Bronchial epithelial cell (primary cell): Measurements from ENCODE around the gene GALNT11. TPM values are rescaled to one million over a fixed set of nuclear protein-coding genes. Genes with fewer than 3 reads are reported as not detected.

Source experiments
- DNase-seq: peaks from one replicate; pipeline ENCODE4 v3.0.0-alpha.2; 2010; ENCODE audit warnings: low read depth
- FAIRE-seq: peaks from 2 replicates; lab custom pipeline; 2011; peaks lifted over from hg19 to GRCh38; lab: Jason Lieb, UNC
- H3K27me3 ChIP-seq: 2 replicates; pipeline ENCODE4 v1.5.1; 2011; ENCODE audit warnings: low read length; ENCODE audit not compliant: control insufficient read depth, insufficient read depth
- H3K36me3 ChIP-seq: 2 replicates; pipeline ENCODE4 v1.5.1; 2011; ENCODE audit warnings: low read length; ENCODE audit not compliant: control insufficient read depth, insufficient read depth
- H3K4me3 ChIP-seq: 2 replicates; pipeline ENCODE4 v1.5.1; 2011; ENCODE audit warnings: mild to moderate bottlenecking, low read depth, low read length, control low read depth
- CTCF ChIP-seq: IDR thresholded peaks from 2 replicates; pipeline ENCODE4 v1.5.1; 2011; ENCODE audit warnings: mild to moderate bottlenecking, moderate library complexity, low read length, control low read depth, inconsistent platforms; ENCODE audit not compliant: insufficient read depth, severe bottlenecking
- total RNA-seq: library from RNA; depleted of rRNA; stranded (reverse); fragments of >200 nt; gene quantifications from 2 replicates; pipeline ENCODE4 v1.2.1, GENCODE V29; 2014

Gene GALNT11
- total RNA-seq, 1 donor from 2014 or later = 31.9 TPM

GRCh38 chr7:152115021-152115718, 89.7 kb downstream of the GALNT11 start:
- Histone ChIP-seq H3K27me3 (no peaks in the 10 kb centered on the region), H3K36me3 (peaks cover 10% of the 10 kb centered on the region), H3K4me3 (no peak overlapping the region)
- no peak for FAIRE-seq
- TF ChIP-seq CTCF = no peak
- no peak for DNase-seq

- Histone ChIP-seq H3K4me3 (no peak overlapping the region), H3K27me3 (no peaks in the 10 kb centered on the region), H3K36me3 (peaks cover 11% of the 10 kb centered on the region)
- TF ChIP-seq CTCF = no peak
- DNase-seq (no peak), FAIRE-seq (no peak)
These were observed 91.9 kb downstream of the GALNT11 start for GRCh38 chr7:152117356-152117755.

- H3K36me3 ChIP-seq = peaks cover 10% of the 10 kb centered on the region
- DNase-seq (no peak), FAIRE-seq (no peak)
- no peaks in the 10 kb centered on the region for H3K27me3 ChIP-seq
- no peak for TF ChIP-seq CTCF
- H3K4me3 ChIP-seq = no peak overlapping the region
These were observed 94.7 kb downstream of the GALNT11 start for GRCh38 chr7:152120210-152120609.

GRCh38 chr7:152120776-152121175, 95.3 kb downstream of the GALNT11 start:
- no peak for DNase-seq
- H3K4me3 ChIP-seq = no peak overlapping the region
- H3K27me3 ChIP-seq = no peaks in the 10 kb centered on the region
- FAIRE-seq = no peak
- H3K36me3 ChIP-seq = peaks cover 10% of the 10 kb centered on the region
- TF ChIP-seq CTCF = no peak

GRCh38 chr7:152121432-152121831, 96.0 kb downstream of the GALNT11 start:
- DNase-seq (no peak), FAIRE-seq (no peak)
- Histone ChIP-seq H3K27me3 (no peaks in the 10 kb centered on the region), H3K36me3 (peaks cover 10% of the 10 kb centered on the region), H3K4me3 (no peak overlapping the region)
- TF ChIP-seq CTCF = no peak

- Histone ChIP-seq H3K27me3 (no peaks in the 10 kb centered on the region), H3K36me3 (peaks cover 11% of the 10 kb centered on the region), H3K4me3 (no peak overlapping the region)
- FAIRE-seq (no peak), DNase-seq (no peak)
- no peak for TF ChIP-seq CTCF
These were observed 97.1 kb downstream of the GALNT11 start for GRCh38 chr7:152122540-152122939.
